AG10803 (cell line): ENCODE results near the gene GAMT.
A peak's percentile ranks its signal among the peaks of the same experiment; 100 is the strongest.

Experiments used
- DNase-seq: peaks from one replicate; pipeline ENCODE4 v3.0.0; 2010; ENCODE audit warnings: low read depth
- H3K4me3 ChIP-seq: 2 replicates; pipeline ENCODE4 v1.5.1; 2011; ENCODE audit warnings: mild to moderate bottlenecking, low read length, control low read depth
- CTCF ChIP-seq: conservative IDR thresholded peaks from 2 replicates; pipeline ENCODE4 v1.5.1; 2011; ENCODE audit warnings: mild to moderate bottlenecking, low read length, control low read depth, inconsistent platforms

Gene GAMT

GRCh38 chr19:1417681-1418495 is 16.5 kb upstream of the GAMT start:
- no peak for TF ChIP-seq CTCF
- DNase-seq: no peak
- H3K4me3 ChIP-seq: no peak overlapping the region

GRCh38 chr19:1417145-1417544 is 15.8 kb upstream of the GAMT start:
- peak; percentile 69 for DNase-seq
- TF ChIP-seq CTCF: no peak
- H3K4me3 ChIP-seq: no peak overlapping the region

GRCh38 chr19:1416014-1416841 is 14.9 kb upstream of the GAMT start:
- H3K4me3 ChIP-seq: no peak overlapping the region; the same call in 1 of the 2 replicates
- DNase-seq: peak; percentile 14
- TF ChIP-seq CTCF: no peak

GRCh38 chr19:1412995-1413800 is 11.9 kb upstream of the GAMT start:
- no peak for DNase-seq
- no peak overlapping the region for H3K4me3 ChIP-seq
- no peak for TF ChIP-seq CTCF

- DNase-seq: no peak
- H3K4me3 ChIP-seq: no peak overlapping the region
- no peak for TF ChIP-seq CTCF
These were observed 11.1 kb upstream of the GAMT start for GRCh38 chr19:1412323-1412923.

- no peak overlapping the region for H3K4me3 ChIP-seq
- TF ChIP-seq CTCF: no peak
- DNase-seq: peak; percentile 74
These were observed 10.2 kb upstream of the GAMT start for GRCh38 chr19:1411255-1412191.
